Middle frontal gyrus (tissue), 1 donor: ENCODE data around the gene MBD4.
"Not testable (repeated sequence)": the region's sequence is repeated elsewhere in the genome, so short reads cannot be mapped to it uniquely, and the experiment has no call there.

Experiments used
- DNase-seq: peaks from one replicate; pipeline ENCODE4 v3.0.0-alpha.2; 2015; ENCODE audit warnings: low spot score; ENCODE audit errors: extremely low spot score

Gene MBD4

GRCh38 chr3:129439817-129440617 is at the start of gene MBD4, which contains the start of gene IFT122:
Gene MBD4 (minus strand): TSS chr3:129439948. CDS start chr3:129439833, 115 bp downstream.
Gene IFT122 (plus strand): TSS chr3:129440224. CDS start chr3:129440331, 107 bp downstream.
- peak; percentile 97 for DNase-seq

GRCh38 chr3:129489258-129489657 is 49.5 kb upstream of the MBD4 start:
- DNase-seq, result not testable (repeated sequence)

DNA sequence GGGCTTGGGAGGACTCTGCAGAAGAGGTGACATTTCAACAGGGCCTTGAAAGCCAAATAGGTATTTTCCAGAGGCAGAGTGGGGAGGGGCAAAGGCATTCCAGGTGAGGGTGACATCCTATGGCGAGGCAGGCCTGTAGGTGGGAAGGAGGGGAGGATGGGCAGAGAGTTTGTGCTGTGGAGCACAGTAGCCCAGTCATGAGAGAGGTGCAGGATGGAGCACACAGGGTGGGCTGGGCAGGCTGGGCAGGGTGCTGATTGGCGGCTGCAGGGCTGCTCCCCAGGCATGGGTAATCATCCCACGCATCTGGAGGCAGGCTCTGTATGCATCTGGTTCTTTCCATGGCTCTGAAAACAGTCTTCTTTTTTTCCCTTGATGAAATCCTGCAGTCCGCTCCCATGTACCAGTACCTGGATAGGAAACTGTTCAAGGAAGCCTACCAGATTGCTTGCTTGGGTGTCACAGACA is 48.2 kb upstream of the MBD4 start:
- not testable (repeated sequence) for DNase-seq

DNA sequence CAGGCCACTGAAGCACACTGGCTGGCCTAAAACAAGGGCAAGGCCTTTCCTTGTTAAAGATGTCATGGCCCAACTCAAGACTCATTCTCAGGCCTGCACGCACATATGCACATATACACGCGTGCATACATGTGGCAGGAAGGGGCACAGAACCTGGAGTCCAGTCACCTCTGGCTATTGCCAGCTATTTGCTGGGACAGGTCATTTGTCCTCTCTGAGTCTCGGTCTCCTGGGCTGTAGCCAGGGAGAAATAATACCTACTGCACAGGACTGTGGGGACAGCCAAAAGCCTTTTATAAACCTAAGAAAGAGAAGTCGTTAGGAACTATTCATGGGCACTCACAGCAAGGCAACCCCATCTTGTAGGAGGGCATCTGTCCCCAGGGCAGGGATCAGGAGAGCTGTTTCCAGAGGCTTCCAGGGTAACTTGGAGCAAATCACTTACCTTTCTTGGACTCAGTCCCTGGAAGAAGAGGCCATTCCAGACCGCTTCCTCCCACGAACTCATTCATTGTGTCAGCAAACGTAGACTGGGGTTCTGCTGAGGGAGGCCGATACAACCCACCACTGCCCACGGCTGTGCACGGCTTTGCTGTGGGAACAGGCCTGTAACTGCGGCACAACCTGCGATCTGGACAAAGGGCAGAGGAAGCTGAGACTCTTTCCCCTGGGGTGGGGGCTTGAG is 47.6 kb upstream of the MBD4 start:
- DNase-seq, result no peak

- DNase-seq, result no peak
Measured at GRCh38 chr3:129486664-129487035, 46.9 kb upstream of the MBD4 start.

DNA sequence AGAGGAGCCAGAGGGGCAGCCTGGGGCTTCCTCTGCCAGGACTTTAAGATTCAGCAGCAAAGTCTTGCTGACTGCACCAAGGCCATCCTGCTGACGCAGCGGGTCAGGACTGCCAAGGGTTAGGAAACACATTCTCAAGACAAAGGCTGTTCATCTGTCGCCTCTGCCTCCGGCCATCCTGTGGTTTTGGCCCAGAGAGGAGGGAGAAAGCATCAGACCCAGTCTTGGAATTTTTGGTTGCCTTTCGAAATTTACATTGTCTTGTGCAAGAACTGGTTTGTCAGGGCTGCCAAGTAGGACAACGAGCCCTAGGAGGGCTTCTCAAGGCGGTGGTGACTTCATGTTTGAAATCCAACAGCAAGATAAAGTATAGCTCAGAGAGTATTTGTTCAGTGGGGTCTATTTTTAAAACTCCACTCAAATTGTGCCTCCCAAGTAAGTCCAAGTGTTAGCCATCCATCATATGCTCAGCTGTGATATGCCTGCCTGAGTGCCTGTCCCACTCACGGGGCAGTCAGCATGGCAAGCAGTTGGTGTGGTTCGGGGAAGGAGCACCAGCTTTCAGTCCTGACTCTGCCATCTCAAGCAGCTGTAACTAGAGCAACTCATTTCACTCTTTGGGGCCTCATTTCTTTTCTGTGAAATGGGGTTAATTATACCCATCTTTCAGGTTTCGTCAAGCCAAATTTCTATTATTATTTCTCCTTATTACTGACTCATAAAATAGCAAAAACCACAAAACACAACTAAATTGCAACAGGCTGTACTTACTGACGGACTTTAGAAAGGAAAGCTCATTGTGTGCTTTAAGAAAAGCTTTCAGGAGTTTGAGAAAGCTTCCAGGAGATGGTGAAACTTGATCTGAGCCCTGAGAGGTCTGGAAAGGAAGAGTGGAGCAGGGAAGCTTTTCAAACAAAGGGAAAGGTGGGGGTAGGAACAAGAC is 46.2 kb upstream of the MBD4 start:
- DNase-seq, result no peak

- not testable (repeated sequence) for DNase-seq
Measured at GRCh38 chr3:129485146-129485545, 45.4 kb upstream of the MBD4 start.

DNA sequence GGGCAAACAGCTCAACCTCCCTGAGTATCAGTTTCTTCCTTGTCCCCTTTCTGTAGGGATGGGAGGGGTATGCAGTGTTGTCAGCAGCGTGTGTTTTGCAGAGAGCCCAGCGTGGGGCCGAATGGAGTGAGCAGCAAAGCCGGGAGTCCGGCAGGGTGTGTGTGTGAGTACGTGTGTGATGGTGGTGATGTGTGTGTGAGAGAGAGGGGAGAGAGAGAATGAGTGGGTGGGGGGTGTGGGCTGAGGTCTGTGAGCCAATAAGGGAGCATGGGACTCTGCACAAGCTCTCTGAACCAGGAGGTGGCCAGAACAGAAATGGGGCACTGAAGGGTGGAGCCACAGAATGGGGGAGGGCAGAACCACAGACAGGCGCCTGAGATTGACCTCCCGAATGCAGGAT is 44.1 kb upstream of the MBD4 start:
- no peak for DNase-seq

- no peak for DNase-seq
Measured at GRCh38 chr3:129482721-129483120, 43.0 kb upstream of the MBD4 start.

GRCh38 chr3:129481766-129482332 is 42.1 kb upstream of the MBD4 start:
- DNase-seq, result no peak

DNA sequence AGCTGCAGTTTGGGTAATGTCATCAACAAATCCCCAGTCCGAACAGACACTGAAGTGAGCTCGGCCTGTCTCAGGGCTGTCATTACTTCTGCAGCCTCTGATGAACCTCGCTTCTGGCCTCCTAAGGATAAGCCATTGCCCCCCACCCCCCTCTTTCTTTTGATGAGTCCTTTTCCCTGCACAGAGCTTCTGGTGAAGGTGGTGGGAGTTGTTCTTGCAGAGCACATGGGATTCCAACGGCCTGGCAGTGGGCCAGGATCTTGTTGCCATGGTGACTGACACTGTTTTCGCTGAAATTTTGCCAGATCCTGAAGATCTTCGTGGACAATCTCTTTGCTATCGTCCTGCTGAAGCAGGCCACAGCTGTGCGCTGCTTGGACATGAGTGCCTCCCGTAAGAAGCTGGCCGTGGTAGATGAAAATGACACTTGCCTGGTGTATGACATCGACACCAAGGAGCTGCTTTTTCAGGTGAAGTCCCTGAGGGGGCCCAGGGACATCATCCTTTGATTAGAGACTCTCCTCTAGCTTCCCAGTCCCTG is 41.5 kb upstream of the MBD4 start:
- DNase-seq, result not testable (repeated sequence)

DNA sequence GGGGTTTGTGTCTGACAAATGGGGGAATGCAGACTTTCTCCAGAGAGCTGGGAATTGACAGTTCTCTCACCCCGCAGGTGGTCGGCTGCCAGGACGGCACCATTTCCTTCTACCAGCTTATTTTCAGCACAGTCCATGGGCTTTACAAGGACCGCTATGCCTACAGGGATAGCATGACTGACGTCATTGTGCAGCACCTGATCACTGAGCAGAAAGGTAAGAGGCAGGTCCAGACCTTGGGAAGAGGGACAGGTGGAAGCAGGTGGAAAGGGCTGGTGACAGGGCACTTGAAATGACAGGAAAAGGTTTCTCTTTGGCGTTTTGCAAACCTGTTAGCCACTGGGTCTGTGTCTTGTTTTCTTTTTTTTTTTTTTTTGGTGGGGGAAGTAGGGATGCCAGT is 36.8 kb upstream of the MBD4 start:
- no peak for DNase-seq

DNA sequence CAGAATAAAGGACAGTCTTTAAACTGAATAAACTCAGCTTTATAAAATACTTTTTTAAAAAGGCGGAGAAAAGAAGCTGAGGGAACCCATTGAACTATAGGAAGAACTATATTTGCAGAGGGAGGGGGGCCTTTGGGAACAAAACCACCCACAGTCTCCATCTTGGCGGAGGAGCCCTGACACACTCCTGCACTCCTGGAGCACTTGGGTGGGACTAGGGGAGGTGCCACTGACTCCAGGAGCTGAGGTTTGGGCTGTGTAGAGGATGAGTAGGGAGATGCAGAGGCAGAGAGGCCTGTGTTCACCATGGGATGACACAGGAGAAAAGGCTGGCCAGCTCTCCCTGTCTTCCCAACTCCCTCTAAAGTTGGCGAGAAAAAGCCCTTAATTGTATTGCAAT is 36.1 kb upstream of the MBD4 start:
- no peak for DNase-seq

- no peak for DNase-seq
Measured at GRCh38 chr3:129474984-129475804, 35.4 kb upstream of the MBD4 start.

- DNase-seq, result no peak
Measured at GRCh38 chr3:129473769-129474152, 34.0 kb upstream of the MBD4 start.

DNA sequence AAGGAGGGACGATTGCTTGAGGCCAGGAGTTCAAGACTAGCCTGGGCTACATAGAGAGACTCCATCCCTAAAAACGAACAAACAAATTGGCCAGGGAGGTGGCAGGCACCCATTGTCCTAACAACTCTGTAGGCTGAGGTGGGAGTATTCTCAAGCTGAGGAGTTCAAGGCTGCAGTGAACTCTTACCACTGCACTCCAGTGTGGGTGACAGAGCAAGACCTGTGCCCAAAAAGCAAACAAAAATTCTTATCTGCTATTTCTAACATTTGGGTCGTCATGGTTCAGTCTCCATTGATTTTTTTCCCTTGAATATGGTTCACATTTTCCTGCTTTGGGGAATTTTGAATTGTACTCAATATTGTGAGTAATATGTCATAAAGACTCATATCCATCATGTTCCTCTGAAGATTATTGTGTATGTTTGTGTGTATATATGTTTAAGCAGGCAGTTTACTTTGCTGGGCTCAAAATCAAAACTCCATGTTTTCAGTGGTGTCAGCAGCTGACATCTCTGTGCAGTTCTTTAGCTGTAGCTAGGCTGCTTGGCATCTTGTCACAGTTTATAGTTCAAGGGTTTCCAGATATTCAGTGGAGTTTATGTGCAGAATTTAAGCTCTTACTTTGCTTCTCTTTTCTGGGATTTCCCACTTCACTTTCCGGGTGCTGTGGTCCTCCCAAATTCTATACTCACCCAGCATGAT is 33.5 kb upstream of the MBD4 start:
- DNase-seq, result no peak

- DNase-seq, result no peak
Measured at GRCh38 chr3:129470861-129471260, 31.1 kb upstream of the MBD4 start.

DNA sequence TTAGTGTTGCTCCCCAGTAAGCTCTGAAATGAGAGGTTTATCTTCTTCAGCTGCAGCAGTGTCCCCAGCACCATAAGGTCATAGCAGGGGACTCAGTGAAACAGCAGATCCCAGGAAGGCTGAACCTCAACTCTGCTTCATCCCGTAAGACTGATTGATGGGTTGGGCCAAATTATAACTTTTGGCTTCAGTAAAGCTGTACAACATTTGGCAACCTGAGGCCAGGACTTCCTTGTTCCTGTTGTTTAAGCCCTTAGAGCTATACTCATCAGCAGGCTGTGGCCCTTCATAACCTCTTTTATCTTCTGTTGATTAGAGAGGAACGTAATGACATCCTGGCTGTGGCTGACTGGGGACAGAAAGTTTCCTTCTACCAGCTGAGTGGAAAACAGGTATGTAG is 29.3 kb upstream of the MBD4 start:
- DNase-seq, result no peak

DNA sequence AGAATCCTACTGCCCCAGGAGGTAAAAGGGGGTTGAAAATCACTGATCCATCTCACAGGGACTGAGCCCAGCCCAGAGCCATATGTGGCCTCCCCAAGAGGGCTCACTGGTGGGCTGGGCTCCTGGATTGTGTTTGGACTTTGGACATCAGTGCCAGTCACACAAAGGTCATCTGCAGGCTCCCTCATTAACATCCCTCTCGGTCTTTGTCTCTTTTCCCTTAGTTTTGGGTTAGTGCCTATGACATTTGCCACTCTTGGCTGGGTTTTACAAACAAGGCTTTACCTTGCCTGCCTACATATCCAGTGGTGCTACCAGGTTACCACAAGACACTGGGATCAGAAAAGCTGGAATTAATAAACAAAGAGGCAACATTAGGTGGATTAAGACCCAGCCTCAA is 28.2 kb upstream of the MBD4 start:
- DNase-seq, result no peak
